GM21737 (cell line): ENCODE data around the gene CSRNP3.
A peak's percentile ranks its signal among the peaks of the same experiment; 100 is the strongest.
"Not testable (repeated sequence)": the region's sequence is repeated elsewhere in the genome, so short reads cannot be mapped to it uniquely, and the experiment has no call there.

ENCODE experiments used
- ATAC-seq: cut with Tn5 transposase; IDR thresholded peaks from one replicate; pipeline ENCODE4 v1.9.1; 2021; ENCODE audit warnings: mild to moderate bottlenecking, moderate library complexity; ENCODE audit not compliant: unreplicated experiment

Gene CSRNP3

DNA sequence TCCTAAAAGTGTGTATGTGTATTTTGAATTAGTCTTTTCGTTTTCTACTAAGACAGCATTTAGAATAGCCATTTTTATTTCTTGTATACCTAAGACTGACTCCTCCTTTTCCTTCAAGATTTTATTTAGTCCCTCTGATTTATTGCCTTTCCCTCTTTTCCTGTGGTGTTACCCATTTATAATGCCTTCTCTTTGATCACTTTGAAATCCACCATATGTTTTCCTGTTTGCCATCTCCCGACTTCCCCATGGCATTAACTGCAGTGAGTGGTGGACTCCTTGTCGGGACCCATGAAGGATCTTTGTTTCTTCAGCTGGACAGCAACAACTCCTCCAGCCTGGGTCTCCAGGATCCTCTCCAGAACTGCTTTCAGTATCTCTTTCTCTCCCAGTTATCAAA is 160.7 kb downstream of the CSRNP3 start:
- no peak for ATAC-seq

GRCh38 chr2:165631089-165631488 is 161.6 kb downstream of the CSRNP3 start:
- no peak for ATAC-seq

DNA sequence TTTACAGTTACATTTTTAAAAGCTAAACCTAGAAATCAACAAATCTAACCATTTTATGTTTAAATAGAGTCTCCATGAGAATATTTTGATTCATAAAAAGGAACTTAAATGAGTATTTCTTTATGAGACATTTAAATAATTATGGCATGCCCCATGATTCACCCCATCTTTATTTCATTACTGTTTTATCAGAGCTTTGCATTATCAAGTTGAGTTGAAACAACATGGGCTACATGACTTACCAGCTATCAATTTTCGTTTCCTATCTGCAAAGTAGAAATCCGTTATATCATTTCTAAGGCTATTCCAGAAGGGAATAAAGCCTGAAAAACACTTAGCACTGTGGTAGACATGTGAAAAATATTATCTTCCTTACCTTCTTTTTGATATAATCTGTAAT is 163.1 kb downstream of the CSRNP3 start:
- ATAC-seq, result no peak

GRCh38 chr2:165633431-165633830 is 163.9 kb downstream of the CSRNP3 start:
- no peak for ATAC-seq

- no peak for ATAC-seq
Observed at GRCh38 chr2:165634282-165634681, 164.8 kb downstream of the CSRNP3 start.

DNA sequence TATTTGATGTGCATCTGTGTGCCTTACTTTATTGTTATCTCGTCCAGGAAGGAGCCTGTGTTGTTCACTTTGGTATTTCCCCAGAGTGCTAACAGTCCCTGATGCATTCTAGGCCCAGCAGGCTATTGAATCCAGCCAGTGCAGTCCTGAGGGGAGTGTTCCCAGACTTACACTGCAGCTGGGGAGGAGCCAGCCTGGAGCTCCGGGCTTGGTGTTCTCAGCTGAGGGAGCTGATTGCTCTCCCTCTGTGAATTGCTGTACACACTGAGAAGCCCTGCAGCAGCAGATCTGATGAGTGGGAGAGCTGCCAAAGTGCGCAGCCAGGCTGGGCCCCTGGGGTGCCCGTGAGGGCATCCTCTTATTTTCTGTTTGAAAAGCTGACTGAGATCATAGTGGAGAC is 165.4 kb downstream of the CSRNP3 start:
- no peak for ATAC-seq

GRCh38 chr2:165635532-165635931 is 166.0 kb downstream of the CSRNP3 start:
- no peak for ATAC-seq

GRCh38 chr2:165636959-165637358 is 167.5 kb downstream of the CSRNP3 start:
- no peak for ATAC-seq

GRCh38 chr2:165637396-165637795 is 167.9 kb downstream of the CSRNP3 start:
- no peak for ATAC-seq

GRCh38 chr2:165639504-165639903 is 170.0 kb downstream of the CSRNP3 start:
- no peak for ATAC-seq

DNA sequence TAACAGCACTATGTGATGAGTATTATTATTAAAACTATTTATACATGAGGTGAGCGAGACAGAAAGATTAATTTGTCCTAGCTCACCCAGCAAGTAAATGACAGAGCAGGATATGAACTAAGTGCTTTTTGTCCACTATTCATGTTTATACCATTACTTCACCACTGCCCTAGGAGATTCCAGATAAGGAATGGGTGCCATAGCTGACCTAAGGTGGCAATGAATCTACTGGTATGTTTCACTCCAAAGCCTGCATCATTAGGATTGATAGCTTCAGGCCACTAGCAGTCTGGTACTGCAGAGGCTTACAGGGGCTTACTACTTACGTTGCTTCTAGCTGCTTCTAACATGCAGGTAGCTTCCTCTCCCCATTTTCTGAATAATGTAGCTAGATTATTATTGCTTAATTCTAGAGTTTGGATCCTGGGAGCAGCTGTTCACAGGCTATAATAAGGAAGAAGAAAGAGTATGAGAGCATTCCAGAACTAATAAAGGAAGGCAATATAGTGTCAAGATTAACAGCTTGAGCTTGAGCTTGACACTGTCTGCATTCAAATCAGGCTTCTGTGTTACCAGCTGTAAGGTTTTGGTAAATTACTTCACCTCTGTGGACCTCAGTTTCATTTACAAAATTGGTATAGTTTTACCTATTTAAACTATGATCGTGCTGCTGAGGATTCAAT is 170.9 kb downstream of the CSRNP3 start:
- no peak for ATAC-seq

GRCh38 chr2:165645930-165646831 is 176.7 kb downstream of the CSRNP3 start:
- ATAC-seq, result no peak

DNA sequence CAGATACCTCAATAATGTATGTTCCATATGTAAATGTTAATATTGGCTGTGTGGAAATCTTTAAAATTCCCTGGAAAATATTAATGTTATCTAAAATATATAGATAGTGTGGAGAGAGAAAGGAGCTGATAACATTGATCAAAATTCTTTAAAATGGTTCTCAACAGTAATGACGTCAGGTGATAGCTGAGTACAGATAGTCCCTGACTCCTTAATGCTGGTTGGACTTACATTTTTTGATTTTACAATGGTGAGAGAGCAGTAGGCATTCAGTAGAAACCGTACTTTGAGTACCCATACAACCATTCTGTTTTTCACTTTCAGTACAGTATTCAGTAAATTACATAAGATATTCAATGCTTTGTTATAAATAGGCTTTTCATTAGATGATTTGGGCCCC is 177.9 kb downstream of the CSRNP3 start:
- no peak for ATAC-seq

DNA sequence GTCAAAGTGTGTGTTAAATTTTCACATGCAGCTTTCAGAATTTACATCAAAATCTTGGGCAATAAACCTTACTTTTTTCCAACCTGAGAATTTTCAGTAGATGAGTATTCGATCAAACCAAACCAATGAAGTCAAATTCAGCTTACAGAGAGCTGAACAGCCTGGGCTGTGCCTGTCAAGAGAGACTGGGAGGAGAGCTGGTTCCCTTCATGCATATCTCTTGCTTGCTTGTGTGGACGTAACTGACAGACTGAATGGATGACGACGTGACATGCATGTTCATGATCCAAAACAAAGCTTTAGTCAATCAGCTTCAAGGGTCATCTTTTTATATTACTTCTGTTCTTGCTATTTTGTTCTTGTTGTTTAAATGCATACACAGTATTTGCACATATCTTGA is 179.3 kb downstream of the CSRNP3 start:
- no peak for ATAC-seq

DNA sequence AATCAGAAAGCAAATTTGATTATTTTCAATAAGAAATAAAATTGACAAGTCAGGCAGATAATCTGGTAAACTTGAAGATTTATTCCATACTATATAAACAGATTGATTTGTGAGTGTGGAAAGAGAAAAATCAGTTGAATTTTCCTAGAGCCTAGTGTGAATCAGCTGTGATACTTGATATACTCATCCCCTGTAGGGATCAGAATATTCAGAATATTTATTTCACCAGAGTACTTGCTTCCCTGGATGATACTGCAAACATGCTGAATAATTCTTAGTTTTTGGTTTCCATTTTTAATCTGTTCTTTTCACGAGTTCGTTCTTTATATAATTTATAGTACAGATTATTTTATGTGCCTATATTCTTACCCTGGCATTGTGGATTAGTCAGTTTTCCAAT is 181.7 kb downstream of the CSRNP3 start:
- no peak for ATAC-seq

DNA sequence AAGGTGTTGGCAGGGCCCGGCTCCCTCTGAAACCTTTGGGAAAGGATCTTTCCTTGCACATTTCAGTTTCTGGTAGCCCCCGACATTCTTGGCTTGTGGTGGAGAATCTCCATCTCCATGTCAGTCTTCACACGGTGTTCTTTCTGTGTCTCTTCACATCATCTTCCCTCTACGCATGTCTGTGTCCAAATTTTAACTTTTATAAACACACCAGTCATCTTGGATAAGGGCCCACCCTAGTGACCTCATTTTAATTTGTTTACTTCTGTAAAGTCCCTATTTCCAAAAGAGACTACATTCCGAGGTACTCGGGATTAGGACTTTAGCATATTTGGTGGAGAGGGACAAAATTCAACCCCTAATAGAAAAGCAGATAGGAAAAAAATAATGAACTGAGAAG is 186.2 kb downstream of the CSRNP3 start:
- no peak for ATAC-seq

DNA sequence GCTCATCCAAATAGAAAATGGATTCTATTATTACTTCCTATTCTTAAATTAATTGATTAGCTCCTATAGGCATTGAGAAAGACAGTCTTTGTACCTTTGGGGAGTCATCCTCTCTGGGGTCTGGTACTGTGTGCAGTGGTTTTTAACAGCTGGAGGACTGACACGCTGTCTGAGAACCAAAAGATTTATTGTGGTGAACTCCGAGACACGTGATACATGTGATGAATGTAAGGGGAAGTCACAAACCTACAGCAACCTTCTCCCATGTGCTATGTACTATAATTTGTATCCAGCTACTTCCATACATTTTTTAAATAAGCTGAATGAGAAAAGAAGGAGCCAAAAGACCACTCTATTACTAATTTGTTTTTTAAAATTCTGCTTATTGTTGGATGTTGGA is 190.9 kb downstream of the CSRNP3 start:
- ATAC-seq, result peak; percentile 78

GRCh38 chr2:165662720-165663119 is 193.2 kb downstream of the CSRNP3 start:
- ATAC-seq, result no peak

GRCh38 chr2:165665614-165666013 is 196.1 kb downstream of the CSRNP3 start:
- no peak for ATAC-seq

DNA sequence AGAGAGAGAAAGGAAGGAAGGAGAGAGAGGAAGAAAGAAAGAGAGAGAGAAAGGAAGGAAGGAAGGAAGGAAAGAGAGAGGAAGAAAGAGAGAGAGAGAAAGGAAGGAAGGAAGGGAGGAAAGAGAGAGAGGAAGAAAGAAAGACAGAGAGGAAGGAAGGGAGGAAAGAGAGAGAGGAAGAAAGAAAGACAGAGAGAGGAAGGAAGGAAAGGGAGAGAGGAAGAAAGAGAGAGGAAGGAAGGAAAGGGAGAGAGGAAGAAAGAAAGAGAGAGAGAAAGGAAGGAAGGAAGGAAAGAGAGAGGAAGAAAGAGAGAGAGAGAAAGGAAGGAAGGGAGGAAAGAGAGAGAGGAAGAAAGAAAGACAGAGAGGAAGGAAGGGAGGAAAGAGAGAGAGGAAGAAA is 196.6 kb downstream of the CSRNP3 start:
- not testable (repeated sequence) for ATAC-seq

DNA sequence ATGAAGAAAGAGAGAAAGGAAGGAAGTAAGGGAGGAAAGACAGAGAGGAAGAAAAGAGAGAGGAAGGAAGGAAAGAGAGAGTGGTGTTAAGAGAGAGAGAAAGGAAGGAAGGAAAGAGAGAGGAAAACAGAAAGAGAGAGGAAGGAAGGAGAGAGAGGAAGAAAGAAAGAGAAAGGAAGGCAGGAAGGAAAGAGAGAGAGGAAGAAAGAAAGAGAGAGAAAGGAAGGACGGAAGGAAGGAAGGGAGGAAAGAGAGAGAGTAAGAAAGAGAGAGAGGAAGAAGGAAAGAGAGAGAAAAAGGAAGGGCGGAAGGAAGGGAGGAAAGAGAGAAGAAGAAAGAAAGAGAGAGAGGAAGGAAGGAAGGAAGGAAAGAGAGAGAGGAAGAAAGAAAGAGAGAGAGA is 197.1 kb downstream of the CSRNP3 start:
- no peak for ATAC-seq

DNA sequence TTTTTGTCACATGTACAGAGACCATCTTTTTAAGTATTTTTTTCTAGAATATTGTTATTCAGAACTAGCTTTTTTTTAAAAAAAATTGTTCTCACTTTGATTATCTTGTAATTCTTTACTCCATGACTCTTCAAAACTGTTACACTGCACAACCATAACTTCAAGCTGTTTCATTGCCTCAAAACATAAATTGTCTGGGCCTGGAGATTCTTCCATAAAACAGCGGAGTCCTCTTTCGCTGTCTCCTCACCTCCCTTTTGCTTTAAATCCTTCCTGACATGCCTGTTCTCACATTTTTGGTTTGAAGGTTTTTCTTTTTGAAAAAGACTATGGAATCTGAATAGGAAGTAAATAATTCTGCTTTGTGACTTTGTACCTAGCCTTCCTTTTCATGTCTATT is 197.9 kb downstream of the CSRNP3 start:
- no peak for ATAC-seq
